GM10847 (cell line): ENCODE results near the gene DNASE2.
A peak's percentile ranks its signal among the peaks of the same experiment; 100 is the strongest.

Experiments used
- POLR2A ChIP-seq: IDR thresholded peaks from 2 replicates; pipeline ENCODE4 v1.6.1; 2011; ENCODE audit not compliant: insufficient read length; ENCODE audit errors: extremely low read depth

DNASE2 gene

GRCh38 chr19:12890787-12891552, 9.7 kb upstream of the DNASE2 start, which contains the start of gene GCDH:
Gene GCDH (plus strand): TSS chr19:12891160. CDS start chr19:12891305, 145 bp downstream.
- TF ChIP-seq POLR2A = peak; percentile 78

- no peak for TF ChIP-seq POLR2A
Measured at GRCh38 chr19:12888006-12888603, 6.9 kb upstream of the DNASE2 start.

- no peak for TF ChIP-seq POLR2A
Measured at GRCh38 chr19:12886969-12887747, 5.9 kb upstream of the DNASE2 start, which contains the start of gene KLF1. Gene KLF1 (minus strand): TSS chr19:12887201. CDS start chr19:12887140, 61 bp downstream.

- no peak for TF ChIP-seq POLR2A
Measured at GRCh38 chr19:12886651-12886968, 5.4 kb upstream of the DNASE2 start.

DNA sequence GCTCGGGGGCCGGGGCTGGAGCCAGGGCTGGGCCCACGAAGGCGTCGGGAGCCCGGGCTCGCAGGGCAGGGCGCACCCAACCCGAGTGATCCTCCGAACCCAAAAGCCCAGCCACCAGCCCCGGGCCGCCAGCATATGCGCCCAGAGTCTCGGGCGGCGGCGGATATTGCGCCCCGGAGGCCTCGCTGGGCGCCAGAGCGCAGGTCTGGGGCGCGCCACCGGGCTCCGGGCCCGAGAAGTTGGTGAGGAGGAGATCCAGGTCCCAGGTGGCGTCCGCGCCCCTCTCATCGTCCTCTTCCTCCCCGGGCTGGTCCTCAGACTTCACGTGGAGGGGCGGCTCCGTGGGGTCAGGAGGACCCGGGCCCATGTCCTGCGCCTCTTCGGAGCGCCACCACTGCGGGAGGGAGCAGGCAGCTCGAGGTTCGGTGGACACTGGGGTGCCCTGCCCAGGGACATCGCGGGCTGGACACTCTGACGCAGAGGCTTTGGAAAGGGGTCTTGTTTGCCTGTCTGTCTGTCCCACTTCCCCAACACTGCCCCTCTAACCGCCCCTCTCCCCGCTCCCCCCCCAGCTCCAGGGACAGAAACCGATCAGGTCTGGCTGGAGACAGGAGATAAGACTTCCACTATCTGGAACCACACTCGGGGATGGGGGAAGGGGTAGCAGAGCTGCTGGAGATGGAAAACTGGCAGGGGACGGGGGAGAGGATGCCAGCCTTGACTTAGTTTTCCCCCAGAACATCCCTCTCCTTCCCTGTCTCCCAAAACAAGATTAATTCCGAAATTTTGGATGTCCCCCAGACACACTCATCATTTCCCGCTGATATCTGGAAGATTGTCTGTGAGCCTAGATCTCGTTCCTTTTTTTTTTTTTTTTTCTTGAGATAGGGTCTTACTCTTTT, 4.8 kb upstream of the DNASE2 start:
- TF ChIP-seq POLR2A = no peak

- TF ChIP-seq POLR2A = peak; percentile 28
Measured at GRCh38 chr19:12884926-12885748, 3.9 kb upstream of the DNASE2 start.

- TF ChIP-seq POLR2A = no peak
Measured at GRCh38 chr19:12884627-12884925, 3.3 kb upstream of the DNASE2 start.

- no peak for TF ChIP-seq POLR2A
Measured at GRCh38 chr19:12884202-12884601, 3.0 kb upstream of the DNASE2 start.

GRCh38 chr19:12882589-12882988, 1.3 kb upstream of the DNASE2 start:
- TF ChIP-seq POLR2A = no peak

- TF ChIP-seq POLR2A = no peak
Measured at GRCh38 chr19:12880551-12881171, 588 bp downstream of the DNASE2 start.

GRCh38 chr19:12875086-12875485, 6.2 kb downstream of the DNASE2 start:
- no peak for TF ChIP-seq POLR2A

GRCh38 chr19:12873891-12874745, 7.1 kb downstream of the DNASE2 start:
- TF ChIP-seq POLR2A = no peak

DNA sequence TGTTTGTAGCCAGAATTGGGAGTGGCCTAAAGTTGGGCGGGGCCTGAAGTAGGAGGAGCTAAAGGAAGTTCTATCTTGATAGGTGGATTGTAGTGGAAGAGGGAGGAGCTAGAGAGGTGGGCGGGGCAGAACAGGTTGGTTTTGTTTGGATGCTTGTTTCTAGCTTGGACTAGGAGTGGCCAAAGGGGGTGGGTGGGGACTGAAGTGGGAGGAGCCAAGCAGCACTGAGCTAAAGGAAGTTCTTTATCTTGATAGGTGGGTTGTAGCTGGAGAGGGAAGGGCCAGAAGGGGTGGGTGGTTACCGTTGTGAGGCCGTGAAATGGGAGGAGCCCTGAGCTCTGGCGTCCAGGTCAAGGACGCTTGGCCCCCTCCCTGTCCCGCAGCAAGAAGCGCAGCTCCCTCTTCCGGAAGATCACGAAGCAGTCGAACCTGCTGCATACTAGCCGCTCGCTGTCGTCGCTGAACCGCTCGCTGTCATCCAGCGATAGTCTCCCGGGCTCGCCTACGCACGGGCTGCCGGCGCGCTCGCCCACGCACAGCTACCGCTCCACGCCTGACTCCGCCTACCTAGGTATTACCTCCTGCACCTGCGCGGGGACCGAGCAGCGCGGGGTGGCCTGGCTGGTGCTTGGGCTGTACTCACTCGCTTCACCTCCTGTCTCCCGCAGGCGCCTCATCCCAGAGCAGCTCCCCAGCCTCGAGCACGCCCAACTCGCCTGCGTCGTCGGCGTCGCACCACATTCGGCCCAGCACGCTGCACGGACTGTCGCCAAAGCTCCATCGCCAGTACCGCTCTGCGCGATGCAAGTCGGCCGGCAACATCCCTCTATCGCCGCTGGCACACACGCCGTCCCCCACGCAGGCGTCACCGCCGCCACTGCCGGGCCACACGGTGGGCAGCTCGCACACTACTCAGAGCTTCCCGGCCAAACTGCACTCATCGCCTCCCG, 8.0 kb downstream of the DNASE2 start:
- TF ChIP-seq POLR2A = no peak
